K562 (cell line): ENCODE data around the gene CYP4F11. TPM values are rescaled to one million over a fixed set of nuclear protein-coding genes. Genes with fewer than 3 reads are reported as not detected.

Experiments used
- ATAC-seq: fragments of 200-7000 bp; cut with Tn5 transposase; 3 replicates; pipeline ENCODE4 v1.9.1; 2020; ENCODE audit warnings: moderate library complexity
- BruUV-seq: library from RNA; stranded (reverse); fragments of 400-500 nt; replicated peaks from 2 replicates; lab custom pipeline; 2021; lab: Mats Ljungman, UMichigan
- CTCF ChIA-PET: fragments of 300-600 bp; formaldehyde crosslinking; extraction: SDS; loops from one replicate; lab custom pipeline; 2021; ENCODE audit warnings: low intra/inter-chr PET ratio; lab: Yijun Ruan, JAX
- POLR2A ChIA-PET: fragments of 300-600, 350-650 bp; sonication (Branson Sonifier 250); formaldehyde crosslinking; extraction: SDS; loops from one replicate; lab custom pipeline; 2021; ENCODE audit warnings: antibody characterized with exemption, inconsistent platforms; lab: Yijun Ruan, JAX
- DNase-seq, 4 experiments: peaks; one replicate each; pipeline versions ENCODE4 v3.0.0 to v3.0.0-alpha.2; 2011 to 2018; ENCODE audit warnings: low spot score in 3 of 4, mixed read lengths in 3 of 4; ENCODE audit errors: extremely low read depth in 1 of 4
- FAIRE-seq: peaks from 2 replicates; lab custom pipeline; 2011; peaks lifted over from hg19 to GRCh38; lab: Jason Lieb, UNC
- H2AFZ ChIP-seq: 2 replicates; pipeline ENCODE4 v1.6.0; 2011; ENCODE audit warnings: low read depth, low read length, control low read depth, inconsistent platforms
- H3K27ac ChIP-seq: fragments of 200-600 bp; 3 replicates; pipeline ENCODE4 v1.8.0; 2011; ENCODE audit warnings: low read depth, mild to moderate bottlenecking, control low read depth, inconsistent platforms, low read length, moderate library complexity, mixed read lengths; ENCODE audit errors: extremely low read depth
- H3K27me3 ChIP-seq, 2 experiments: fragments of 300-600 bp in 1 of 2; 2 replicates in 1 of 2; 3 replicates in 1 of 2; pipeline versions ENCODE4 v1.6.0 to v1.8.0; 2011; ENCODE audit warnings: inconsistent platforms in 2 of 2, low read length in 2 of 2, mild to moderate bottlenecking in 1 of 2, mixed read lengths in 1 of 2, moderate library complexity in 1 of 2; ENCODE audit not compliant: control insufficient read depth in 2 of 2, insufficient read depth in 2 of 2
- H3K36me3 ChIP-seq: fragments of 300-600 bp; 3 replicates; pipeline ENCODE4 v1.8.0; 2011; ENCODE audit warnings: mild to moderate bottlenecking, low read length, inconsistent platforms; ENCODE audit not compliant: control insufficient read depth, insufficient read depth
- H3K4me1 ChIP-seq, 2 experiments: fragments of 200-600 bp in 1 of 2; replicated peaks in 1 of 2; 2 replicates in 1 of 2; 3 replicates in 1 of 2; pipeline versions ENCODE4 v1.5.1 to v1.8.0; 2011; ENCODE audit warnings: inconsistent platforms in 2 of 2, low read length in 2 of 2, mild to moderate bottlenecking in 1 of 2, mixed read lengths in 1 of 2, moderate library complexity in 1 of 2; ENCODE audit not compliant: control insufficient read depth in 2 of 2, insufficient read depth in 2 of 2
- H3K4me2 ChIP-seq: 2 replicates; pipeline ENCODE4 v1.6.1; 2011; ENCODE audit warnings: low read length, control low read depth, inconsistent platforms, mixed read lengths; ENCODE audit not compliant: insufficient read depth
- H3K4me3 ChIP-seq: fragments of 200-600 bp; sonication (generic), shearing (Covaris generic); 2 replicates; pipeline ENCODE4 v1.5.1; 2016; ENCODE audit warnings: control low read depth, inconsistent platforms
- H3K79me2 ChIP-seq: fragments of 200-600 bp; 3 replicates; pipeline ENCODE4 v1.8.0; 2011; ENCODE audit warnings: low read length, inconsistent platforms; ENCODE audit not compliant: control insufficient read depth, insufficient read depth
- H3K9ac ChIP-seq, 2 experiments: 2 replicates each; pipeline versions ENCODE4 v1.6.0 to v1.6.1; 2011; ENCODE audit warnings: low read depth in 2 of 2, low read length in 2 of 2, control low read depth in 1 of 2, inconsistent platforms in 1 of 2, mild to moderate bottlenecking in 1 of 2, mixed read lengths in 1 of 2; ENCODE audit not compliant: insufficient read depth in 1 of 2
- H3K9me1 ChIP-seq: one replicate; pipeline ENCODE4 v1.6.0; 2011; ENCODE audit warnings: inconsistent platforms, mild to moderate bottlenecking, low read length, moderate library complexity; ENCODE audit not compliant: control insufficient read depth, insufficient read depth
- H3K9me3 ChIP-seq: replicated peaks from 2 replicates; pipeline ENCODE4 v1.5.1; 2011; ENCODE audit warnings: low read depth, low read length, inconsistent platforms; ENCODE audit not compliant: control insufficient read depth, insufficient read depth
- H4K20me1 ChIP-seq: replicated peaks from 2 replicates; pipeline ENCODE4 v1.6.1; 2011; ENCODE audit warnings: low read length, inconsistent platforms, mixed read lengths; ENCODE audit not compliant: control insufficient read depth, insufficient read depth
- ARHGAP35 ChIP-seq: fragments of 450-650 bp; IDR thresholded peaks from 2 replicates; pipeline ENCODE4 v1.6.1; 2018; ENCODE audit not compliant: partially characterized antibody
- CREB3L1 ChIP-seq: fragments of 450-650 bp; IDR thresholded peaks from 2 replicates; pipeline ENCODE4 v1.6.1; 2014; ENCODE audit warnings: low read depth, mild to moderate bottlenecking, moderate library complexity, borderline replicate concordance
- ELK3 ChIP-seq: fragments of 450-650 bp; formaldehyde crosslinking; IDR thresholded peaks from 2 replicates; pipeline ENCODE4 v1.4.0; 2020; ENCODE audit warnings: mild to moderate bottlenecking
- REST ChIP-seq, 2 experiments: fragments of 450-650 bp; formaldehyde crosslinking in 1 of 2; IDR thresholded peaks; 2 replicates each; pipeline versions ENCODE4 v1.4.0 to v1.6.1; 2014 to 2020; ENCODE audit warnings: mild to moderate bottlenecking in 2 of 2, borderline replicate concordance in 1 of 2, low read depth in 1 of 2
- ZNF23 ChIP-seq: fragments of 250-450 bp; sonication (Bioruptor Pico); IDR thresholded peaks from 2 replicates; pipeline ENCODE4 v1.4.0; 2020; ENCODE audit warnings: mild to moderate bottlenecking
- WGBS: fragments of 100-300 bp; shearing (Covaris generic); methylation state at CpG from one replicate; pipeline ENCODE4 v1.1.6; 2016; ENCODE audit warnings: low coverage, mixed read lengths; ENCODE audit not compliant: insufficient coverage; ENCODE audit errors: missing lambda C conversion rate; 5-methylcytosine and 5-hydroxymethylcytosine counted together
- in situ Hi-C: fragments of 300-500 bp; cut with MboI; formaldehyde crosslinking; loops from 4 replicates; pipeline ENCODE4 v1.15.0; 2018; ENCODE audit warnings: inconsistent platforms, mixed read lengths
- intact Hi-C: fragments of 100-400 bp; cut with micrococcal nuclease; formaldehyde crosslinking; loops from 2 replicates; pipeline ENCODE4 v1.14.2; 2022
- polyA plus RNA-seq, 8 experiments: library from polyadenylated mRNA; depleted of rRNA in 4 of 8; stranded (reverse) in 5 of 8; unstranded in 3 of 8; fragments of >200 nt; fragmentation: Nextera tagmentation in 2 of 8; fragmentation: Illumina TruSeq in 1 of 8; extraction: Ambion mirVana in 2 of 8; extraction: Trizol in 1 of 8; gene quantifications; 2 replicates each; pipeline versions ENCODE4 v1.2.1 to v1.2.3, GENCODE V29; 2011 to 2014; ENCODE audit warnings: inconsistent platforms in 1 of 8, missing spikeins in 1 of 8
- total RNA-seq, 7 experiments: library from RNA; depleted of rRNA in 6 of 7; stranded (reverse); fragments of >200 nt in 6 of 7; fragmentation: Illumina TruSeq in 2 of 7; extraction: Trizol in 2 of 7; gene quantifications; 2 replicates each; pipeline versions ENCODE4 v1.2.1 to v1.2.3, GENCODE V29; 2011 to 2021; ENCODE audit warnings: low replicate concordance in 1 of 7

Gene CYP4F11
- total and polyA plus RNA-seq, 9 of the 15 experiments (the other 6 are each of a cell fraction or from before 2014, with no cell fraction given): 0.03 TPM; not detected in 8

- no TSS peak for BruUV-seq
- in situ Hi-C loops: no loop called here
- intact Hi-C loops: no loop called here
Observed at GRCh38 chr19:15964231-15964630, 29.9 kb upstream of the CYP4F11 start.

More at GRCh38 chr19:15964231-15964630, 29.9 kb upstream of the CYP4F11 start:
- Histone ChIP-seq H4K20me1 (no peaks in the 10 kb centered on the region; the same call in 1 of the 2 replicates), H3K9me3 (no peaks in the 10 kb centered on the region), H3K4me2 (no peak overlapping the region), H3K27ac (no peak overlapping the region), H2AFZ (no peak overlapping the region), H3K4me1 (no peaks in the 10 kb centered on the region), H3K4me3 (no peak overlapping the region), H3K9me1 (no peaks in the 10 kb centered on the region), H3K36me3 (no peaks in the 10 kb centered on the region), H3K27me3 (no peaks in the 10 kb centered on the region), H3K9ac (no peak overlapping the region), H3K79me2 (no peaks in the 10 kb centered on the region)
- no peak for ATAC-seq
- TF ChIP-seq ZNF23 (CRISPR knock-in tag) (no peak), ARHGAP35 (no peak), REST (IDR thresholded peaks at IDR 0.05; ENCODE audit: borderline replicate concordance) (no peak), REST (CRISPR knock-in tag; IDR thresholded peaks at IDR 0.05; ENCODE audit: low read depth) (no peak), ELK3 (CRISPR knock-in tag) (no peak), CREB3L1 (no peak)
- no peak for DNase-seq
- 0% methylated on average over 2 of the region's 2 CpGs for WGBS
- ChIA-PET POLR2A (no interaction called here), CTCF (no interaction called here)
- FAIRE-seq: no peak
